HG03432 (cell line): ENCODE results near the gene MAP1LC3B2.

Experiments used
- ATAC-seq: cut with Tn5 transposase; IDR thresholded peaks from one replicate; pipeline ENCODE4 v1.9.1; 2021; ENCODE audit warnings: mild to moderate bottlenecking, moderate library complexity; ENCODE audit not compliant: unreplicated experiment

Gene MAP1LC3B2

DNA sequence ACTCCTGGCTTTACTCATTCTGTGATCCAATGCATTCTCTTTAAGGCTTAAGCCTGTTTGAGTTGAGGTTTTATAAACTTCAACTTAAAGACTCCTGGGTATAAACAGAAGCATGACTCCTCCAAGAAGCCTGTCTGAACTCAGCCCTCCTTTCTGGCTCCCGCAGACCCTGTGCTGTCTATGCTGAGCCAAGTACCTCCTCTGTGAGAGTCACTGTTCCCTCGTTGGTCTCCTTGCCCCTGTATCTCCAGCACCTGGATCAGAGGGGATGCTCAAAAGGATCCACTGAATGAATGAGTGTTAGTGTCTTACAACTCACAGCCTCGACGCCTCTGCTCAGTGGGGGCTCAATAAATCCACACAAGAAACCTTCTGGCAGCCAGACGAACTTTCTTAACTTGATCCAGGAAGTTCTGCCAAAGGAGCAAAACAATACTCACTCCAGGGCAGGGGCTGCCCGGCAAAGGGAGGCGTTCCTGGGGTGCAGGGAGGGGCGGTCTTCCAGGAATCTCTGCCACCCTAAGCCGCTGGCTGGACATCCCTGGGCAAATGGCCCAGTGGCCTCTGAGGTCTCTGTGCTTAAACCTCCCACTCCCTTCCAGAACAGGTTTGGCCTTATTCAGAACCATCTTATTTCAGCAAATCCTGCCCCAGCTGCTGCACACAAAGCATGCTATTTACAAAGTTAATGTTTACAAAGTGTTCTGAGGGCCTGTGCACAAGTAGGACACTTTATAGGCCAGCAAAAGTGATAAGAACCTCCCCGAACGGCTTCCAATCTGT lies 32.9 kb downstream of the MAP1LC3B2 start:
- no peak for ATAC-seq

DNA sequence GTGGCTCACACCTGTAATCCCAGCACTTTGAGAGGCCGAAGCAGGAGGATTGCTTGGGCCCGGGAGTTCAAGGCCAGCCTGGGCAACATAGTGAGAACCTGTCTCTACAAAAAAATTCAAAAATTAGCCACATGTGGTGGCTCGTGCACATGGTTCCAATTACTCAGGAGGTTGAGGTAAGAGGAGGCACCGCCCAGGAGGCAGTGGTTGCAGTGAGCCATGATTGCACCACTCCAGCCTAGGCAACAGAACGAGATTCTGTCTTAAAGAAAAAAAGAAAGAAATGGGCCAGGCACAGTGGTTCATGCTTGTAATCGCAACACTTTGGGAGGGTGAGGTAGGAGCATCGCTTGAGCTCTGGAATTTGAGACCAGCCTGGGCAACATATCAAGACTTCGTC lies 33.5 kb downstream of the MAP1LC3B2 start:
- no peak for ATAC-seq

GRCh38 chr12:116594325-116595038 lies 35.3 kb downstream of the MAP1LC3B2 start:
- no peak for ATAC-seq

DNA sequence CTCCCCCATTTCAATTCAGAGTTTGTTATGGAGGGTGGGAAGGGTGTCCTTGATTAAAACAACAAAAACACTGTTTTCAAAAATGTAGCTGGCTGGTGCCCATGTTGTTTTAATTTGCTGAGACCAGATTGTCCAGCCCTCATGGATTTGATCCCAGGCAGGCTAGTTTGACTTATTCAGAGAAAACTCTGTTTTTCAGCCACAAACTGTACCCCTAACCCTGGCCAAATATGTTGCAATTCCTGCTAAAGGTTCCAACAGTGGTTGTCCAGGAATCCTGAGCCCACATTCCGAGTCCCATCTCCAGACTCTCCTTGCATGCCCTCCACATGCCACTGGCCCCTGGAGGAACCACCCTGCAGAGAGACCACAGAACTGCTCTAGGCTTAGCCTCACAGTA lies 36.0 kb downstream of the MAP1LC3B2 start:
- ATAC-seq, result no peak

DNA sequence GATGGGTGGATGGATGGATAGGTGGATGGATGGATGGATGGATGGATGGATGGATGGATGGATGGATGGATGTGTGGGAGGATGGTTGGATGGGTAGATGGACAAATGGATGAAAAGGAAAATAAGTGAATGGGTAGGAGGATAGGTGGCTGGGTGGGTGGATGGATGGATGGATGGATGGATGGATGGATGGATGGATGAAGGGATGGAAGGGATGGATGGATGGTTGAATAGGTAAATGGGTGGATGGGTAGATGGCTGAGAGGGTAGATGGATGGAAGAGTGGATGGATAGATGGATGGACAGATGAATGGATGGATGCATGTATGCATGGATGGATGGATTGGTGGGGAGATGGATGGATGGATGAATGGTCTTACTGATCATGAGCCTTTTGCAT lies 36.5 kb downstream of the MAP1LC3B2 start:
- ATAC-seq, result no peak

GRCh38 chr12:116597886-116598285 lies 38.7 kb downstream of the MAP1LC3B2 start:
- ATAC-seq, result no peak

- no peak for ATAC-seq
Observed at GRCh38 chr12:116598311-116599284, 39.4 kb downstream of the MAP1LC3B2 start.

- no peak for ATAC-seq
Observed at GRCh38 chr12:116599285-116600136, 40.3 kb downstream of the MAP1LC3B2 start.

GRCh38 chr12:116600959-116601918 lies 42.1 kb downstream of the MAP1LC3B2 start:
- no peak for ATAC-seq

- ATAC-seq, result no peak
Observed at GRCh38 chr12:116601933-116602810, 43.0 kb downstream of the MAP1LC3B2 start.

DNA sequence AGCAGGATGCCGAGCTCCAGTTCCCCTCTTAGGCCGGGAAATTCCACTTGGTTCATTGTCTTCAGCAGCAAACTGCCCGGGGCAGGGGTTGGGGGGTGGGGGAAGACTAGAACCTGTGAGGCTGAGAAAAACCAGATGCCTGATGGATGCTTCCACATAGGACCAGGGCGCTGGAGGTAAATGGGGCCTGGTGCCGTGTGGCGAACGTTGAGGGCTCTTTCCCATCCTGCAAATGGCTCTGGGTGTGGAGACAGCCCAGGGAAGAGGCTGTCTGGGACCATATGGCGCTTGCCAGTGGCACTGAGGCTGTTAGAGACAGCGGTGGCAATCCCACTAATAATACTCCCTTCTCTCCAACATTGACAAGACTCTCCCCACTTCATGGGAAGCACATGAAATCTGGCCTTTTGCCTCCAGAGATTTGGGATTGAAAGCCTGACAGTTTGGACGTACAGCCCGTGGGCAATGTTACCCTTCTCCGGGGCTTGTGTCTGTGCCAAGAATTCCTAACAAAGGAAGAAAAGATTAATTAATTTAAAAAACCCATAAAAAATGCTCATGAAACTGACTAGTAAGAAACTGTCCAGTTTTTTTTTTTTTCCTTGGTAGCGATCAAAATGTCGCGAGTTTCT lies 44.5 kb downstream of the MAP1LC3B2 start:
- no peak for ATAC-seq

DNA sequence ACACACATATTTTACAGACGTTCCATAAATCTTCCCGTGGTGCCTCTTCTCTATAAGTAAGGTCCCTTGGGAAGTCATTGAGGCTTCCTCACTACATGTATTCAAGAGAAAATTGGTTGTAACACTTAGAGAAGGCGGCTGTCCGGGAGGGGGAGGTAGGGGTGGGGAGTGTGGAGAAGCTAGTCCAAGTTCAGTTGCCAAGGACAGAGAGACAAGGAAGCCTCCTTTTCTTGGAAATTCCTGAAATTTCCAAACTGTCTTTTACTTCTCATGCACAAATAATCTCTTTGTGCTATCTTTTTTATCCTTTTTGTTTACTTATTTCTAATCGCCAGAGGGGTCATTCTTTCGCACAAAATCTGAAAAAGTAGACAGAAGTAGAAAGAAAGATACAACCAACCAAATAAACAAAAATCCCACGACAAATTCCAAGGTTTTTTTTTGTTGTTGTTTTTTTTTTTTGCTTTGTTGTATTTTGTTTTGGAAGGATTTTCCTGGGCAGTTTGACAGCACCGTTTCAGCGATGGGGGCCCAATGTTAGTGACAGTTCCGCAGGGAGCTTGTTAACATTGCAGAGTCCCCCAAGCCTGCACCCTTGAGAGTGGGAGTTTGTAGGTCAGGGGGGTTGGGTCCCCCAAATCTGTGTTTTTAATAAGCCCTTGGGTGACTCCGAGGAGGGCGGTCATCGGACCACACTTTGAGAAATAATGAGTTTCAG lies 45.2 kb downstream of the MAP1LC3B2 start:
- ATAC-seq, result no peak

DNA sequence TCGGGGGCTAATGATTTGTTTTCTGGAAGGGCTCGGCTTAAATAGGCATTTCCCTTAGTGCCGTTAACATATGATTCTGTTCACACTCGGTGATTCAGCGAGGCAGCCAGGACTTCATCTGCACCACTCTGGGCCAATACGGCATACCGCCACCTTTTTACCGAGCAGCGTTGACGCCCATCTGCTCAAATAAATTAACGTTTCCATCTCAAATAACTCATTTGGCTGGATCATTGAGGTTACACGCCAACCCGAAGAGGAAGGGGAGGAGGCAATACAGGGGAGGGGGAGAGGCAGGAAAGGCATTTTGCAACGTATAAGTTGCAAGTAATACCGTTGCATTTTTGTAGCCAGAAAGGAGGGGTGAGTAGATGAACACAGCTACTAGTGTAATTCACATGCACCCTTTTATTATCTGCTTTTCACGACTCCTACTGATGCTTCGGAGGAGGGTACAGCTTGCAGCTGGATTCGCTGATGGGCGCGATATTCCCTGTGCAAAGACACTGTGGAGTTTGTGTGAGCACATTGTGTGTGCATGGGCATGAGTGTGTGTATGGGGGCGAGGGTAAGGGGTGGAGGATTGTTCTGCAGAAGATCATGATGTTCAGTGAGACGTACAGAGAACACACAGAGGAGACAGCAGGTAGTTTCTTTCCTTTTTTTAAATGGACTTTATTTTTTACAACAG lies 45.9 kb downstream of the MAP1LC3B2 start:
- ATAC-seq, result no peak

- ATAC-seq, result no peak
Observed at GRCh38 chr12:116606397-116606796, 47.2 kb downstream of the MAP1LC3B2 start.

- no peak for ATAC-seq
Observed at GRCh38 chr12:116607039-116607438, 47.9 kb downstream of the MAP1LC3B2 start.

DNA sequence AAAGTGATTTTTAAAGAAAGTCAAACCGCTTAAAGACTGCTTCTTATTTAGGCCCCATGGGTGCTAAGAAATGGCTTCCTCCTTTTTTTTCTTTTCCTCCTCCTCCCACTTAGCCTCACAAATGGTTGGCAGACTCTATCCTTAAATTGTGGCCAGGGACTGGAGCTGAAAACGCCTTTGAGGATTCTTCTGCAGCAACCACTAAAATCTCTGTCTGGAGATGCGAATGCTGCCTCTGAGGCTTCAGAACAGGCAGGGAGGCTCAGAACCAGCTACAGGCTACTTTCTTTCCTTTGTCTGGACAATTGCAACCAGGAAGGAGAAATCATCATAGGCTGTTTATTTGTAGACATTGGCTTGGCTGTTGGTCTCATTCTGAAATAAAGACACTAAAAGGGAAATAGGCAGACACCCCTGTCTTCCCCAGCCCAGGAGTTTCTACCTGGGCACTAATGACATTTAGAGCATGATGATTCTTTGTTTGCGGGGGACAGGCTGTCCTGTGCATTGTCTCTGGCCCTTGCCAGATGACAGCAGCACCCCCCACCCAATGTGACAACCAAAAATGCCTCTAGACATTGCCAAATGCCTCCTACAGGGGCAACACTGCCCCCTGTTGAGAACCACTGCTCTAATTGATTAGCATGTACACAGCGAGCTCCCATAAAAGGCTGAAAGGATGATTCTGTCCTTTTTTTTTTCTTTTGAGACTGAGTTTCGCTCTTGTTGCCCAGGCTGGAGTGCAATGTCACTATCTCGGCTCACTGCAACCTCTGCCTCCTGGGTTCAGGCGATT lies 50.3 kb downstream of the MAP1LC3B2 start:
- no peak for ATAC-seq
